Astrocyte (in vitro differentiated cells and primary cell): Measurements from ENCODE around the gene MTHFSD. TPM values are rescaled to one million over a fixed set of nuclear protein-coding genes. Genes with fewer than 3 reads are reported as not detected.
A peak's percentile ranks its signal among the peaks of the same experiment; 100 is the strongest.

Experiments used
- DNase-seq: peaks from one replicate; pipeline ENCODE4 v3.0.0-alpha.2; 2010; ENCODE audit warnings: low read depth
- FAIRE-seq: peaks from 2 replicates; lab custom pipeline; 2011; peaks lifted over from hg19 to GRCh38; lab: Jason Lieb, UNC
- H2AFZ ChIP-seq: 2 replicates; pipeline ENCODE4 v1.6.0; 2012; ENCODE audit warnings: low read depth, low read length, inconsistent platforms
- H3K27ac ChIP-seq: 2 replicates; pipeline ENCODE4 v1.5.1; 2011; ENCODE audit warnings: low read depth, low read length, inconsistent platforms
- H3K27me3 ChIP-seq: 2 replicates; pipeline ENCODE4 v1.6.0; 2011; ENCODE audit warnings: low read length, inconsistent platforms; ENCODE audit not compliant: insufficient read depth
- H3K36me3 ChIP-seq: 2 replicates; pipeline ENCODE4 v1.5.1; 2011; ENCODE audit warnings: low read length, inconsistent platforms; ENCODE audit not compliant: insufficient read depth
- H3K4me1 ChIP-seq: 2 replicates; pipeline ENCODE4 v1.5.1; 2011; ENCODE audit warnings: low read length, inconsistent platforms; ENCODE audit not compliant: insufficient read depth
- H3K4me2 ChIP-seq: 2 replicates; pipeline ENCODE4 v1.6.0; 2012; ENCODE audit warnings: low read length, inconsistent platforms
- H3K4me3 ChIP-seq: 2 replicates; pipeline ENCODE4 v1.5.1; 2011; ENCODE audit warnings: low read depth, mild to moderate bottlenecking, low read length, inconsistent platforms; ENCODE audit not compliant: insufficient read depth
- H3K79me2 ChIP-seq: 2 replicates; pipeline ENCODE4 v1.6.0; 2012; ENCODE audit warnings: mild to moderate bottlenecking, low read length, inconsistent platforms; ENCODE audit not compliant: insufficient read depth
- H3K9ac ChIP-seq: 2 replicates; pipeline ENCODE4 v1.6.0; 2012; ENCODE audit warnings: mild to moderate bottlenecking, low read length, inconsistent platforms
- H3K9me3 ChIP-seq: 2 replicates; pipeline ENCODE4 v1.5.1; 2012; ENCODE audit warnings: low read depth, mild to moderate bottlenecking, low read length, inconsistent platforms; ENCODE audit not compliant: insufficient read depth
- H4K20me1 ChIP-seq: 2 replicates; pipeline ENCODE4 v1.6.0; 2012; ENCODE audit warnings: low read length, inconsistent platforms; ENCODE audit not compliant: insufficient read depth
- H3K27ac Mint-ChIP-seq: one replicate; pipeline ENCODE4 v1.8.0; 2021; ENCODE audit warnings: mild to moderate bottlenecking, mixed read lengths; ENCODE audit not compliant: unreplicated experiment
- H3K27me3 Mint-ChIP-seq: one replicate; pipeline ENCODE4 v1.8.0; 2021; ENCODE audit warnings: low read depth, mixed read lengths; ENCODE audit not compliant: unreplicated experiment
- H3K36me3 Mint-ChIP-seq: one replicate; pipeline ENCODE4 v1.8.0; 2021; ENCODE audit warnings: low read depth, mixed read lengths; ENCODE audit not compliant: unreplicated experiment
- H3K4me1 Mint-ChIP-seq: one replicate; pipeline ENCODE4 v1.8.0; 2021; ENCODE audit warnings: low read depth, mixed read lengths; ENCODE audit not compliant: unreplicated experiment
- H3K4me3 Mint-ChIP-seq: one replicate; pipeline ENCODE4 v1.8.0; 2021; ENCODE audit warnings: mild to moderate bottlenecking, moderate library complexity, mixed read lengths; ENCODE audit not compliant: unreplicated experiment
- H3K9me3 Mint-ChIP-seq: one replicate; pipeline ENCODE4 v1.8.0; 2021; ENCODE audit warnings: mild to moderate bottlenecking, mixed read lengths; ENCODE audit not compliant: unreplicated experiment
- EZH2 ChIP-seq: IDR thresholded peaks from 2 replicates; pipeline ENCODE4 v1.6.1; 2012; ENCODE audit warnings: mild to moderate bottlenecking, low read length, inconsistent platforms; ENCODE audit not compliant: insufficient read depth
- total RNA-seq: library from RNA; stranded (reverse); gene quantifications from 2 replicates; pipeline ENCODE4 v1.2.1, GENCODE V29; 2021
- TF ChIP-seq, protein P1 (sequence below): IDR thresholded peaks from 2 replicates; pipeline ENCODE4 v1.5.1; 2011; ENCODE audit warnings: low read depth, mild to moderate bottlenecking, inconsistent platforms, low read length, moderate library complexity; ENCODE audit not compliant: insufficient read depth

MTHFSD gene
- total RNA-seq, 1 donor from 2014 or later, result 15.6 TPM

DNA sequence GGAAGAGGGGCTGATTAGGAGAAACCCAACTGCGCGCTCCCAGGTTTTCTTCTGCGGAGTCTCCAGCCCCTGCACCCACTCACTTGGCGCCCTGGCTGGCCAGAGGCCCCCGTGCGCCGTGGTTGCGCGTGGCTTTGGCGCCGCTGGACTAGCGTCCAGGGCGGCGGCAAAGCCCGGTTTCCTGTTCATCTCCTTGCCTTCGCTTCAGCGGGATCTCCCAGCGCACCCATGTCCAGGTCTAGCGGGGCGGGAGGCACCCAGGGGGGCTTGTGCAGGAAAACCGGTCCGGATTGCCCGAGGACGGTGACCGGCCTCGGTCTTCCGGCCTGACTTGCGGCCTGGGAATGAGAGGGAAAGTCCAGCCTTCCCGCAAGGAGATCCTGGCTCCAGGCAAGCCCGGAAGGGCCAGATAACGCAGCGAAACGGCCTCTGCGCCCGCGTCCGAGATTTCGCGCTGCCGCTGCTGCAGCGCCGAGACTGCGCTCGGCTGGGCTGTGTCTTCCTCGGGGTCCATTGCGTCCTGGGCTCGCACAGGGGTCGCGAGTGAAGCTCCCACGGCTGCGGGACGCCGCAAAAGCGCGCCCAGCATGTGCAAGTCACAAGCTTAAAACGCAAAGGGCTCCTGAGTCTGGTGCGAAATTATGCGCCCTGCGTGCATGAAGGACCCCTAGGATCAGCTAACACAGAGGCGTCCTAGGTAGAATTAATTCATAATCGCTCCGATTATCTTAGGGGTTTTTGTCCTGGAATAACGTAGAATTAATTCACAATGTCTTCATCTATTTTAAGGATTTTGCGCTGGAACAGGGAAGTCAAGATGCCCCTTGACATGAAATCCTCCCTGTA lies 39.0 kb downstream of the MTHFSD start:
- no peak overlapping the region for H3K27ac ChIP-seq

DNA sequence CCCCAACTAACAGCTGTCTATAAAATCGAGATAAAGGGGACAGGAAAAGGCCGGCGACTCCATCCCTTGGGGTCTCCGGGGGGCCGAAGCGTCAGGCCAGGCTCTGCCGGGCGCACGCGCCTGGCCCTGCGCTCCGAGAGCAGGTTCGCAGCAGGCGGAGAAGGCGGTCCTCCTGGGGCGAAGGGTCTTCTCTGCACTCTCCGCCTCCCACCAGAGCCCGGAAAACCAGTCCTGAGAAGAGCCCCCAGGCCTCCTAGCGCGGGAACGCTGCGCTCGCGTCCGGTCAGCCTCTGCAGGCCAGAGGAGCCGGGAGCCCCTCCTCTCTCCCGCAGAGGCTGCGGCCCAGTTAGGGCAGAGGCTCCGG lies 39.6 kb downstream of the MTHFSD start:
- no peaks in the 10 kb centered on the region for H3K4me1 Mint-ChIP-seq
- H3K9ac ChIP-seq, result no peak overlapping the region
- H3K4me3 ChIP-seq, result peak overlapping the region; percentile 29
- FAIRE-seq (no peak), DNase-seq (no peak)
- H3K36me3 ChIP-seq, result no peaks in the 10 kb centered on the region
- peaks cover 43% of the 10 kb centered on the region for H3K79me2 ChIP-seq
- no peak overlapping the region for H3K4me3 Mint-ChIP-seq
- H3K36me3 Mint-ChIP-seq, result no peaks in the 10 kb centered on the region
- H3K27me3 Mint-ChIP-seq, result peaks cover 73% of the 10 kb centered on the region
- H3K9me3 ChIP-seq, result peaks cover 3% of the 10 kb centered on the region
- H3K27ac Mint-ChIP-seq, result no peak overlapping the region
- H4K20me1 ChIP-seq, result peaks cover 41% of the 10 kb centered on the region
- H3K9me3 Mint-ChIP-seq, result peaks cover 16% of the 10 kb centered on the region
- H3K27me3 ChIP-seq, result peaks cover 50% of the 10 kb centered on the region
- peak overlapping the region; percentile 83 for H3K4me2 ChIP-seq
- TF ChIP-seq, protein P1, sequence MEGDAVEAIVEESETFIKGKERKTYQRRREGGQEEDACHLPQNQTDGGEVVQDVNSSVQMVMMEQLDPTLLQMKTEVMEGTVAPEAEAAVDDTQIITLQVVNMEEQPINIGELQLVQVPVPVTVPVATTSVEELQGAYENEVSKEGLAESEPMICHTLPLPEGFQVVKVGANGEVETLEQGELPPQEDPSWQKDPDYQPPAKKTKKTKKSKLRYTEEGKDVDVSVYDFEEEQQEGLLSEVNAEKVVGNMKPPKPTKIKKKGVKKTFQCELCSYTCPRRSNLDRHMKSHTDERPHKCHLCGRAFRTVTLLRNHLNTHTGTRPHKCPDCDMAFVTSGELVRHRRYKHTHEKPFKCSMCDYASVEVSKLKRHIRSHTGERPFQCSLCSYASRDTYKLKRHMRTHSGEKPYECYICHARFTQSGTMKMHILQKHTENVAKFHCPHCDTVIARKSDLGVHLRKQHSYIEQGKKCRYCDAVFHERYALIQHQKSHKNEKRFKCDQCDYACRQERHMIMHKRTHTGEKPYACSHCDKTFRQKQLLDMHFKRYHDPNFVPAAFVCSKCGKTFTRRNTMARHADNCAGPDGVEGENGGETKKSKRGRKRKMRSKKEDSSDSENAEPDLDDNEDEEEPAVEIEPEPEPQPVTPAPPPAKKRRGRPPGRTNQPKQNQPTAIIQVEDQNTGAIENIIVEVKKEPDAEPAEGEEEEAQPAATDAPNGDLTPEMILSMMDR, result no peak
- TF ChIP-seq EZH2, result no peak
- no peak overlapping the region for H3K27ac ChIP-seq
- no peaks in the 10 kb centered on the region for H3K4me1 ChIP-seq
- no peak overlapping the region for H2AFZ ChIP-seq

More for the DNA sequence above, 39.0 kb downstream of the MTHFSD start:
- H3K9me3 ChIP-seq, result peaks cover 3% of the 10 kb centered on the region
- peaks cover 51% of the 10 kb centered on the region for H3K27me3 ChIP-seq
- no peak overlapping the region for H3K9ac ChIP-seq
- peaks cover 16% of the 10 kb centered on the region for H3K9me3 Mint-ChIP-seq
- FAIRE-seq (no peak), DNase-seq (peak; percentile 65)
- H3K4me1 Mint-ChIP-seq, result no peaks in the 10 kb centered on the region
- peaks cover 38% of the 10 kb centered on the region for H3K79me2 ChIP-seq
- H3K4me1 ChIP-seq, result no peaks in the 10 kb centered on the region
- H2AFZ ChIP-seq, result peak overlapping the region; percentile 49
- no peaks in the 10 kb centered on the region for H3K36me3 ChIP-seq
- no peaks in the 10 kb centered on the region for H3K36me3 Mint-ChIP-seq
- H3K27me3 Mint-ChIP-seq, result peaks cover 74% of the 10 kb centered on the region
- peaks cover 41% of the 10 kb centered on the region for H4K20me1 ChIP-seq
- H3K4me3 Mint-ChIP-seq, result no peak overlapping the region
- no peak overlapping the region for H3K27ac Mint-ChIP-seq
- H3K4me2 ChIP-seq, result peak overlapping the region; percentile 83
- H3K4me3 ChIP-seq, result no peak overlapping the region
- no peak for TF ChIP-seq EZH2

DNA sequence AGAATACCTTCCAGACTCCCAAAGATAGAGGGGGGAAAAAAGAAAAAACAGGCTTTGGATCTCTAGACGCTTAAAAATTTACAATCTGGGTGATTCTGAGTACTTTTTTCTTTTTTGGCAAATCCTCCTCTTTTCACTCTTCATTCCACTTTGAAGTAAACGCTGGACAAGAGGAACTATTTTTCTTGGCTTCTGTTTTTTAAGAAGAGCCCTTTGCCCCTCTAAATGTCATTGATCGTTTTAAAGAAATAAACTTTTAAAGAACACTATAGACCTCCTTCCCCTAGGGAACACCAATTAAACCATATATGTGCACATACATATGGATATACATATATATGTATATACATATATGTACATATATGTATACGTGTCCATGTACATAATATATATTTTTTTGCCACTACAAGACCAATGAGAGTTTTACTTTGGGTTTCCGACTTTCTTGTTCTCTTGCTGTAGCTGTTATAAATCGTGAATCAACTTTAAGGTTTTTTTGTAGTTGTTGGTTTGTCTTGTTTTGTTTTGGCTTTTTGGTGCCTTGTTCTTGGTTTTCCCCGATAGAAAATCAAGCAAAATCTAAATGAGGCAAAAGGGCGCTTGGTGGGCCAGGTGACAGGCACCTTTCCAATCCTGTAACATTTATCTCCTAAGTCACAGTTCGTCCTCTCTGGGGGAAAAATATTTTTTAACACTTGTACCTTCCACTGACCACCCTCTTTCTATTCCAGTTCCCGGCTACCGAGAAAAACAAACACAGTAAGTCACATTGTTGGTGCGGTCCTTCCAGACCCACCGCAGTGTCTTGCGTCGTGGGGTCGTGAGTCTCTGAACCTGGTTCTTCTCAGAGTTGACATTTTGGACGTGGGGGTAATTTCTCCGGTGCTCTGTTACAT lies 40.3 kb downstream of the MTHFSD start:
- Mint-ChIP-seq H3K36me3 (no peaks in the 10 kb centered on the region), H3K9me3 (peaks cover 16% of the 10 kb centered on the region), H3K4me1 (no peaks in the 10 kb centered on the region), H3K27me3 (peaks cover 66% of the 10 kb centered on the region), H3K27ac (no peak overlapping the region), H3K4me3 (no peak overlapping the region)
- H4K20me1 ChIP-seq, result peaks cover 41% of the 10 kb centered on the region
- H3K79me2 ChIP-seq, result peaks cover 43% of the 10 kb centered on the region
- peaks cover 50% of the 10 kb centered on the region for H3K27me3 ChIP-seq
- peaks cover 3% of the 10 kb centered on the region for H3K9me3 ChIP-seq
- no peak overlapping the region for H3K27ac ChIP-seq
- H3K4me1 ChIP-seq, result no peaks in the 10 kb centered on the region
- H2AFZ ChIP-seq, result no peak overlapping the region
- FAIRE-seq (no peak), DNase-seq (no peak)
- no peaks in the 10 kb centered on the region for H3K36me3 ChIP-seq
- H3K9ac ChIP-seq, result no peak overlapping the region
- H3K4me2 ChIP-seq, result peak overlapping the region; percentile 83
- TF ChIP-seq, protein P1, result no peak
- no peak for TF ChIP-seq EZH2
- peak overlapping the region; percentile 29 for H3K4me3 ChIP-seq
